Measurements from ENCODE around the gene ZNF423.

ZNF423 gene

DNA sequence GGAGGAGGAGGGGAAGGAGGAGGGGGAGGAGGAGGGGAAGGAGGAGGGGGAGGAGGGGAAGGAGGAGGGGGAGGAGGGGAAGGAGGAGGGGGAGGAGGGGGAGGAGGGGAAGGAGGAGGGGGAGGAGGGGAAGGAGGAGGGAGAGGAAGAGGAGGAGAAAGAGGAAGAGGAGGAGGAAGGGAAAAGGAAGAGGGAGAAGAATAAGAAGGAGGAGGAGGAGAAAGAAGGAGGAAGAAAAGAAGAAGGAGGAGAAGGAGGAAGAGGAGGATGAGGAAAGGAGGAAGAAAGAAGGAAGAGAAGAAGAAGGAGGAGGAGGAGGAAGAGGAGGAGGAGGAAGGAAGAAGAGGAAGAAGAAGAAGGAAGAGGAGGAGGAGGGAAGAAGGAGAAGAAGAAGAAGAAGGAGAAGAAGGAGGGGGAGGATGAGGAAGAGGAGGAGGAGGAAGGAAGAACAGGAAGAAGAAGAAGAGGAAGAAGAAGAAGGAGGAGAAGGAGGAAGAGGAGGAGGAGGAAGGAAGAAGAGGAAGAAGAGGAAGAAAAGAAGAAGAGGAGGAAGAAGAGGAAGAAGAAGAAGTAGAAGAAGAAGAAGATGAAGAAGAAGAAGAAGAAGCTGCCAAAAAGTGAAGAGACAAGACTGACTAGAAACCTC is 378.5 kb downstream of the ZNF423 start:
- H3K4me1 ChIP-seq (ENCODE audit: control insufficient read depth in 2 of 2, insufficient read depth in 2 of 2, low read length in 2 of 2) = no peaks in the 10 kb centered on the region
- no peaks in the 10 kb centered on the region for H3K9me3 ChIP-seq (ENCODE audit: control insufficient read depth in 2 of 2, low read length in 2 of 2)
- no peaks in the 10 kb centered on the region for H3K36me3 ChIP-seq (ENCODE audit: control insufficient read depth in 2 of 2, insufficient read depth in 2 of 2, low read length in 2 of 2)
- peaks cover 0 to 10% of the 10 kb centered on the region in 2 donors for H3K27me3 ChIP-seq (ENCODE audit: control insufficient read depth in 2 of 2, insufficient read depth in 2 of 2, low read length in 2 of 2)
- no peak overlapping the region for H3K27ac ChIP-seq (ENCODE audit: low read depth in 2 of 2, low read length in 2 of 2)
- no peak overlapping the region for H3K9ac ChIP-seq (ENCODE audit: low read depth in 1 of 2, low read length in 2 of 2)
- H3K4me3 ChIP-seq (ENCODE audit: low read length in 2 of 2) = no peak overlapping the region

DNA sequence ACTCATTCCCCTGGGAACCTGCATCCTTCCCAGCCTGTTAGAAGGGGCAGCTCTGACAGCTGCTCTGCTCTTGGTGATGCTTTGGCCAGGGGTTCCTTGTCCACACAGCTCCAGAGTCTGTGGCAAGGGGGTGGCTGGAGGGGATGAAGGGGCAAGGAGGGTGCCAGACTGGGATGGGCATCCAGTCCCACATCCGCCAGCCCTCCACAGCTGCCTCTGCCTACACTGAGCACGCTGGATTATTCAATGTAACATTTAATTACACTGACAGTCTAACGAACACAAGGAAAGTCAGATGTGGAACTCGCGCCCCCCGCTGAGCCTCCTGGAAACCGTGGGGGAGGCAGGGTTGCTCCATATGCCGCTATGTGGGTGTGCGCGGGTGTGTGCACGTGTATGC is 381.2 kb downstream of the ZNF423 start:
- H3K4me1 ChIP-seq (ENCODE audit: control insufficient read depth in 2 of 2, insufficient read depth in 2 of 2, low read length in 2 of 2) = no peaks in the 10 kb centered on the region
- peaks cover 0 to 5% of the 10 kb centered on the region in 2 donors for H3K27me3 ChIP-seq (ENCODE audit: control insufficient read depth in 2 of 2, insufficient read depth in 2 of 2, low read length in 2 of 2)
- no peak overlapping the region for H3K9ac ChIP-seq (ENCODE audit: low read depth in 1 of 2, low read length in 2 of 2)
- H3K4me3 ChIP-seq (ENCODE audit: low read length in 2 of 2) = no peak overlapping the region
- no peak overlapping the region for H3K27ac ChIP-seq (ENCODE audit: low read depth in 2 of 2, low read length in 2 of 2)
- H3K36me3 ChIP-seq (ENCODE audit: control insufficient read depth in 2 of 2, insufficient read depth in 2 of 2, low read length in 2 of 2) = no peaks in the 10 kb centered on the region
- no peaks in the 10 kb centered on the region for H3K9me3 ChIP-seq (ENCODE audit: control insufficient read depth in 2 of 2, low read length in 2 of 2)

DNA sequence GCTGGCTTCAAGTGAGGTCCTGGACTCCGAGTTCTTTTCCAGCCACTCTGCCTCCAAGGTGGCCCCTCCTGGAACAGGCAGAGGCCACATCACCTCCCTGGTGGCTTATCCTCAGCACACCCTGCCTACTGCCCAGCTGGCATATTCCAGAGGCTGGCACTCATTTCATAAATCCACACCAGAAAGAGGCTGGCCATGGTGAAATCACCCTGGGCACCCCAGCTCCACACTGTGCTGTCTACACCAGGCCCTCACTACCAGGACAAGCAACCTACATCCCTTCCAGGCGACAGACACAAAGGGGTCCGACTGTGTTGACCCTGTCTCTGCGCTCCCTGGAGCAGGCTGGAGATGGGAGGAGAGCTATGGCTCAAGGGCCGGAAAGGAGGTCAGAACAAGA is 382.1 kb downstream of the ZNF423 start:
- Histone ChIP-seq H3K27ac (ENCODE audit: low read depth in 2 of 2, low read length in 2 of 2) (no peak overlapping the region), H3K9ac (ENCODE audit: low read depth in 1 of 2, low read length in 2 of 2) (no peak overlapping the region), H3K4me3 (ENCODE audit: low read length in 2 of 2) (no peak overlapping the region), H3K27me3 (ENCODE audit: control insufficient read depth in 2 of 2, insufficient read depth in 2 of 2, low read length in 2 of 2) (peaks cover 0 to 5% of the 10 kb centered on the region in 2 donors), H3K36me3 (ENCODE audit: control insufficient read depth in 2 of 2, insufficient read depth in 2 of 2, low read length in 2 of 2) (no peaks in the 10 kb centered on the region), H3K9me3 (ENCODE audit: control insufficient read depth in 2 of 2, low read length in 2 of 2) (no peaks in the 10 kb centered on the region), H3K4me1 (ENCODE audit: control insufficient read depth in 2 of 2, insufficient read depth in 2 of 2, low read length in 2 of 2) (no peaks in the 10 kb centered on the region)

DNA sequence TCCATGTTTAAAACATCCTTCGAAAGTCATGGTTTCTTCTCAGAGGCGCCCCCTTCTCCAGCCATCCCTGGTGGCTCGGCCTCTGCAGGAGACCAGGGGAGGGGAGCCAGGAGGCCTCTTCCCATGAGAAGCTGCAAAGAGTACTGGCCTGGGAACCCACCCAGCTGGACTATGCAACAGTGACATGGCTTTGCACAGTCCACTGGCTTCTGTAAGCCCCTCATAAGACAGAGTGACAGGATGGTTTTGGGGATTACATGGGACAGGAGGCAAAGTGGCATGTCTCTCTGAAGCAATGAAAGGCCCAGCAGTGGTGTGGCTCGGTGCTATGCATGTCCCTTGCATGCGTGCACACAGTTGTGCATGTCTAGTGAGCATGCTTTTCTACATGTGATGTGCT is 382.8 kb downstream of the ZNF423 start:
- H3K9me3 ChIP-seq (ENCODE audit: control insufficient read depth in 2 of 2, low read length in 2 of 2) = no peaks in the 10 kb centered on the region
- peaks cover 0 to 5% of the 10 kb centered on the region in 2 donors for H3K27me3 ChIP-seq (ENCODE audit: control insufficient read depth in 2 of 2, insufficient read depth in 2 of 2, low read length in 2 of 2)
- H3K4me3 ChIP-seq (ENCODE audit: low read length in 2 of 2) = no peak overlapping the region
- no peaks in the 10 kb centered on the region for H3K4me1 ChIP-seq (ENCODE audit: control insufficient read depth in 2 of 2, insufficient read depth in 2 of 2, low read length in 2 of 2)
- H3K27ac ChIP-seq (ENCODE audit: low read depth in 2 of 2, low read length in 2 of 2) = no peak overlapping the region
- H3K36me3 ChIP-seq (ENCODE audit: control insufficient read depth in 2 of 2, insufficient read depth in 2 of 2, low read length in 2 of 2) = no peaks in the 10 kb centered on the region
- H3K9ac ChIP-seq (ENCODE audit: low read depth in 1 of 2, low read length in 2 of 2) = no peak overlapping the region

DNA sequence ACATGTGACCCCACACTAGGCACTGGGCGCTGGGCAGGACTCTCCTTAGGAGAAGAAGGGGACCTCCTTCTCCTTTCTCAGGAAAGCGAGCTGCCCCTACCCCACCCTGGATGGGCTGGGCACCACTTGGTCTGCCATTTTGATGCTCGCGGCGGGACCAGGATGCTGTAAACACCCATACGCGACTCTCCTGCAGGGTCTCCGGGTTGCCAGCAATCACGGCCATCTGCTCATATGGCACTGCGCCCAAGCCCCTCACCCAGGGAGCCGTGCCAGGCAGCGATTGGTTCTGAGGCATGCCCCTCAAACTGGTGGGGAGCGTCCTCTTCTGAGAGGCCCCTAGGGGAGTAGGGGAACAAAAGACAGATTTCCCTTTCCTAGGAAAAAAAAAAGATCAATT is 383.3 kb downstream of the ZNF423 start:
- H3K27ac ChIP-seq (ENCODE audit: low read depth in 2 of 2, low read length in 2 of 2) = no peak overlapping the region
- no peaks in the 10 kb centered on the region for H3K9me3 ChIP-seq (ENCODE audit: control insufficient read depth in 2 of 2, low read length in 2 of 2)
- H3K4me3 ChIP-seq (ENCODE audit: low read length in 2 of 2) = no peak overlapping the region
- no peaks in the 10 kb centered on the region for H3K36me3 ChIP-seq (ENCODE audit: control insufficient read depth in 2 of 2, insufficient read depth in 2 of 2, low read length in 2 of 2)
- H3K9ac ChIP-seq (ENCODE audit: low read depth in 1 of 2, low read length in 2 of 2) = no peak overlapping the region
- no peaks in the 10 kb centered on the region for H3K27me3 ChIP-seq (ENCODE audit: control insufficient read depth in 2 of 2, insufficient read depth in 2 of 2, low read length in 2 of 2)
- H3K4me1 ChIP-seq (ENCODE audit: control insufficient read depth in 2 of 2, insufficient read depth in 2 of 2, low read length in 2 of 2) = no peaks in the 10 kb centered on the region

DNA sequence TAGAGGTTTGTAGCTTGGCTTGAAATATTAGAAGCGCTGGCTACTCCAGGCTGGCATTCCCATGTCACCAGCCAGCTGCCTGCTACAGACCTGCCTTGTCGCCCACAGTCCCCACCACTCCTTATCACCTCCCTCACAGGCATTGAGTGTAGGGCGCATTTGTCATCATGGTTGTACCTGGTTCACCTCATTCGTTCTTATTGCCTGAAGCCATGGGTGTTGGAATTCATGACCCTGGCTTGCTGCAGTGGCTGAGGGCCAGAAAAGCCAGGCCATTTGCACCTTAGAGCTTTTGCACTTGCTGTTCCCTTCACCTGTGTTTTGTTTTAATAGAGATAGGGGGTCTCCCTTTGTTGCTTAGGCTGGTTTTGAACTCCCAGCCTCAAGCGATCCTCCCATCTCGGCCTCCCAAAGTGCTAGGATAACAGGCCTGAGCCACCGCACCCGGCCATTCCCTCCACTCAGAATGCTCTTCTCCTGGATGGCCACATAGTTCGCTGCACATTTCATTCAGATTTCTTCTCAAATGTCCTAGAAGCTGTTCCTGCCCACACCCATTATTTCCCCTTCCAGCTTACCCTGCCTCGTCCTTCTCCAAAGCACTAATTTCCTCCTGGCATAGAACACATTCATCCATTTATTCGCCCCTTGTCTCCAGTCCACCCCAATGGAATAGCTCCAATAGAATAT is 384.7 kb downstream of the ZNF423 start:
- Histone ChIP-seq H3K4me1 (ENCODE audit: control insufficient read depth in 2 of 2, insufficient read depth in 2 of 2, low read length in 2 of 2) (no peaks in the 10 kb centered on the region), H3K36me3 (ENCODE audit: control insufficient read depth in 2 of 2, insufficient read depth in 2 of 2, low read length in 2 of 2) (no peaks in the 10 kb centered on the region), H3K4me3 (ENCODE audit: low read length in 2 of 2) (no peak overlapping the region), H3K9ac (ENCODE audit: low read depth in 1 of 2, low read length in 2 of 2) (no peak overlapping the region), H3K9me3 (ENCODE audit: control insufficient read depth in 2 of 2, low read length in 2 of 2) (no peaks in the 10 kb centered on the region), H3K27me3 (ENCODE audit: control insufficient read depth in 2 of 2, insufficient read depth in 2 of 2, low read length in 2 of 2) (peaks cover 0 to 2% of the 10 kb centered on the region in 2 donors), H3K27ac (ENCODE audit: low read depth in 2 of 2, low read length in 2 of 2) (no peak overlapping the region)

DNA sequence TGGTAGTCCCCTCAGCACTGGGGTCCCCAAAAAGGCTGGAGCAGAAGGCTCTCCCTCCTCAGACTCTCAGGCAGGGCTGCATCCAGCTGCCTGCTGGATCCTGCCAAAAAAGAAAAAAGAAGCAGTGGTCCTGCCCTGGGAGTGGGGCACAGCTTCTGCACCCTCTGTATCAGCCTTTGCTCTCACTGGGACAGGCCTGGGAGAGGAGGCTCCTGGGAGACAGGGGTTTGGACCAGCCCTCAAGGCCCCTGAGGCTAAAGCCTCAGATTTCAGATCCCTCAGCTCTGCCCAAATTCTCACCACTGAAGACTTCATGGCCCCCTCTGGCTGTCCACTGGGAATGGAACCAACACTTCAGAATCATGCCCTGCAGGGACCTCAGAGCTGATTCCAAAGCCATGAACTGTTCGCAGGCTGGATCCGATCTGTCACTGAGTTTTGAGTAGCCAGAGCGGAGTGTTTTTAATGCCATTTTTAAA is 385.4 kb downstream of the ZNF423 start:
- no peak overlapping the region for H3K4me3 ChIP-seq (ENCODE audit: low read length in 2 of 2)

DNA sequence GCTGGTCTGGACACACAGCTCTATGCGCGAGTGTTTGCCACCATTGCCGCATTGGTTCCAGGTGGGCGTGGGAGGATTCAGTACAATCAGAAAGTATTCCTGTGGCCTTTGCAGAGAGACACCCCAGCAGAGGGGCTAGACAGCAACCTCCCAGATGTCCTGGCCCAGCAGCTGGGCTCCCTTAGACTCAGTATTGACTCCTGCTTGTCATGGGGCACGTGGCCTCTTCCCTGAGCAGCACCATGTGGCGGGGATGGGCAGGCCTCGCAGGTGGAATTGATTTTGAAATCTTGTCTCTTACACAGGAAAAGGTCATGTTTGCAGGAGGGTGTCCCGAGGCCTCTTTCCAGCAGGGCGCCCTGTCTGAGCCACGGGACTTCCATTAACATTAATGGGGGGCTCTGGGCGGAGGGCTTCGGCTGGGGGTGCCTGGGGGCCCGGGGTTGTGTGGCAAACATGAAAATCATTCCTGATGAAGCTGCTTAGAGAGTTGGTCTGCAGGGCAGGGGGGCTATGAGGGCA is 385.9 kb downstream of the ZNF423 start:
- Histone ChIP-seq H3K27me3 (ENCODE audit: control insufficient read depth in 2 of 2, insufficient read depth in 2 of 2, low read length in 2 of 2) (peaks cover 0 to 2% of the 10 kb centered on the region in 2 donors), H3K36me3 (ENCODE audit: control insufficient read depth in 2 of 2, insufficient read depth in 2 of 2, low read length in 2 of 2) (no peaks in the 10 kb centered on the region), H3K9me3 (ENCODE audit: control insufficient read depth in 2 of 2, low read length in 2 of 2) (no peaks in the 10 kb centered on the region), H3K27ac (ENCODE audit: low read depth in 2 of 2, low read length in 2 of 2) (no peak overlapping the region), H3K9ac (ENCODE audit: low read depth in 1 of 2, low read length in 2 of 2) (no peak overlapping the region), H3K4me1 (ENCODE audit: control insufficient read depth in 2 of 2, insufficient read depth in 2 of 2, low read length in 2 of 2) (no peaks in the 10 kb centered on the region), H3K4me3 (ENCODE audit: low read length in 2 of 2) (no peak overlapping the region)

More for the DNA sequence above, 385.4 kb downstream of the ZNF423 start:
- no peak overlapping the region for H3K9ac ChIP-seq (ENCODE audit: low read depth in 1 of 2, low read length in 2 of 2)
- H3K27me3 ChIP-seq (ENCODE audit: control insufficient read depth in 2 of 2, insufficient read depth in 2 of 2, low read length in 2 of 2) = peaks cover 0 to 2% of the 10 kb centered on the region in 2 donors
- H3K27ac ChIP-seq (ENCODE audit: low read depth in 2 of 2, low read length in 2 of 2) = no peak overlapping the region
- no peaks in the 10 kb centered on the region for H3K9me3 ChIP-seq (ENCODE audit: control insufficient read depth in 2 of 2, low read length in 2 of 2)
- H3K36me3 ChIP-seq (ENCODE audit: control insufficient read depth in 2 of 2, insufficient read depth in 2 of 2, low read length in 2 of 2) = no peaks in the 10 kb centered on the region
- H3K4me1 ChIP-seq (ENCODE audit: control insufficient read depth in 2 of 2, insufficient read depth in 2 of 2, low read length in 2 of 2) = no peaks in the 10 kb centered on the region

DNA sequence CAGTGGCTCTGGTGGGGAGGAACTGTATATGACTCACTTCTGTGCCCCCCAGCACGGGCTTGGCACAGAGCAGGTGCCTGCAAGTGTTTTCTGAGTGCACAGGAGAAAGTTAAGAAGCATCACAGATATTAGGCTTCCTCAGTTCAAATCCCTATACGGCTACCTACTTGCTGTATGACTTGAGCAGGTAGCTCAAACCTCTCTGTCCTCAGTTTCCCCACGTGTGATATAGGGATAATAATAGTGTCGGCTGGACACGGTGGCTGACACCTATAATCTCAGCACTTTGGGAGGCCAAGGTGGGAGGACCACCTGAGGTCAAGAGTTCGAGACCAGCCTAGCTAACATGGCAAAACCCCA is 386.6 kb downstream of the ZNF423 start:
- Histone ChIP-seq H3K36me3 (ENCODE audit: control insufficient read depth in 2 of 2, insufficient read depth in 2 of 2, low read length in 2 of 2) (no peaks in the 10 kb centered on the region), H3K4me3 (ENCODE audit: low read length in 2 of 2) (no peak overlapping the region), H3K27me3 (ENCODE audit: control insufficient read depth in 2 of 2, insufficient read depth in 2 of 2, low read length in 2 of 2) (peaks cover 3 to 6% of the 10 kb centered on the region in 2 donors)

DNA sequence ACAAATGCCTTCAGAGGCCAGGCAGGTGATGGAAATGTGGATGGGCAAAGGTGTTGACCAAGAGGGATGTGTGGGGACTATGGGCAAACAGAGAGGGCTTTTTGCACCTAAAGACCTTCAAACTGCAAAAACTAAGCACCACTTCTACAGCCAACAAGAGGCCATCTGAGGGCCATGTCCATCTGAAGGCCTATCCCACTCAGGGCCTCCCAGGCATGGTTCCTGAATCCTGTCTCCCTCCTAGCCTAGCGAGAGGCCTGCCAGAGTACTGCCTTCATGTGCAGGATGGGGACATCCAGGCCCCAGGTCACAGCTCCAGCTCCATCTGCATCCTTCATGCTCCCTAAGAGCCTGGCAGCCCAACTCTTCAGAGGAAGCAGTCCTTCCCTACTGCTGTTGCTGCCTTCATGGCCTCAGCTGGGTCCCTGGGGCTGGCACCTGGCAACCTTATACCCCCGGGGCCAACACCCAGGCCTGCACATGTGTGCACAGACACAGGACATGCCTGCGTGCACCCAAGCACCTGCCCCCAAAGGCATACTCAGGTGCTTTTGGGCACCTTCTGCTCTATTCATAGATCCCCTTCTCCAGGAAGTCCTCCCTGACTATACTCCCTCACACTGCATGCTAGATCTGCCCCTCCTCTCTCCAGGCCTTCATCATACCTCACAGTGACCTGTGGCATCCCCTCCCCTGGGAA is 387.2 kb downstream of the ZNF423 start:
- H3K4me3 ChIP-seq (ENCODE audit: low read length in 2 of 2) = no peak overlapping the region
- H3K9me3 ChIP-seq (ENCODE audit: control insufficient read depth in 2 of 2, low read length in 2 of 2) = no peaks in the 10 kb centered on the region
- no peaks in the 10 kb centered on the region for H3K36me3 ChIP-seq (ENCODE audit: control insufficient read depth in 2 of 2, insufficient read depth in 2 of 2, low read length in 2 of 2)
- H3K9ac ChIP-seq (ENCODE audit: low read depth in 1 of 2, low read length in 2 of 2) = no peak overlapping the region
- peaks cover 0 to 3% of the 10 kb centered on the region in 2 donors for H3K4me1 ChIP-seq (ENCODE audit: control insufficient read depth in 2 of 2, insufficient read depth in 2 of 2, low read length in 2 of 2)
- H3K27ac ChIP-seq (ENCODE audit: low read depth in 2 of 2, low read length in 2 of 2) = no peak overlapping the region
- peaks cover 3 to 6% of the 10 kb centered on the region in 2 donors for H3K27me3 ChIP-seq (ENCODE audit: control insufficient read depth in 2 of 2, insufficient read depth in 2 of 2, low read length in 2 of 2)

More for the DNA sequence above, 386.6 kb downstream of the ZNF423 start:
- Histone ChIP-seq H3K27ac (ENCODE audit: low read depth in 2 of 2, low read length in 2 of 2) (no peak overlapping the region), H3K9me3 (ENCODE audit: control insufficient read depth in 2 of 2, low read length in 2 of 2) (no peaks in the 10 kb centered on the region), H3K9ac (ENCODE audit: low read depth in 1 of 2, low read length in 2 of 2) (no peak overlapping the region), H3K4me1 (ENCODE audit: control insufficient read depth in 2 of 2, insufficient read depth in 2 of 2, low read length in 2 of 2) (peaks cover 0 to 3% of the 10 kb centered on the region in 2 donors)
